DMS53 treated with DMSO at 0.1 percent for 48 hours (cell line): ENCODE data around the gene MED17.

Source experiments
- DNase-seq: peaks from one replicate; lab custom pipeline; 2025; ENCODE audit not compliant: unreplicated experiment; lab: John Stamatoyannopoulos, UW

MED17 gene, protein sequence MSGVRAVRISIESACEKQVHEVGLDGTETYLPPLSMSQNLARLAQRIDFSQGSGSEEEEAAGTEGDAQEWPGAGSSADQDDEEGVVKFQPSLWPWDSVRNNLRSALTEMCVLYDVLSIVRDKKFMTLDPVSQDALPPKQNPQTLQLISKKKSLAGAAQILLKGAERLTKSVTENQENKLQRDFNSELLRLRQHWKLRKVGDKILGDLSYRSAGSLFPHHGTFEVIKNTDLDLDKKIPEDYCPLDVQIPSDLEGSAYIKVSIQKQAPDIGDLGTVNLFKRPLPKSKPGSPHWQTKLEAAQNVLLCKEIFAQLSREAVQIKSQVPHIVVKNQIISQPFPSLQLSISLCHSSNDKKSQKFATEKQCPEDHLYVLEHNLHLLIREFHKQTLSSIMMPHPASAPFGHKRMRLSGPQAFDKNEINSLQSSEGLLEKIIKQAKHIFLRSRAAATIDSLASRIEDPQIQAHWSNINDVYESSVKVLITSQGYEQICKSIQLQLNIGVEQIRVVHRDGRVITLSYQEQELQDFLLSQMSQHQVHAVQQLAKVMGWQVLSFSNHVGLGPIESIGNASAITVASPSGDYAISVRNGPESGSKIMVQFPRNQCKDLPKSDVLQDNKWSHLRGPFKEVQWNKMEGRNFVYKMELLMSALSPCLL

DNA sequence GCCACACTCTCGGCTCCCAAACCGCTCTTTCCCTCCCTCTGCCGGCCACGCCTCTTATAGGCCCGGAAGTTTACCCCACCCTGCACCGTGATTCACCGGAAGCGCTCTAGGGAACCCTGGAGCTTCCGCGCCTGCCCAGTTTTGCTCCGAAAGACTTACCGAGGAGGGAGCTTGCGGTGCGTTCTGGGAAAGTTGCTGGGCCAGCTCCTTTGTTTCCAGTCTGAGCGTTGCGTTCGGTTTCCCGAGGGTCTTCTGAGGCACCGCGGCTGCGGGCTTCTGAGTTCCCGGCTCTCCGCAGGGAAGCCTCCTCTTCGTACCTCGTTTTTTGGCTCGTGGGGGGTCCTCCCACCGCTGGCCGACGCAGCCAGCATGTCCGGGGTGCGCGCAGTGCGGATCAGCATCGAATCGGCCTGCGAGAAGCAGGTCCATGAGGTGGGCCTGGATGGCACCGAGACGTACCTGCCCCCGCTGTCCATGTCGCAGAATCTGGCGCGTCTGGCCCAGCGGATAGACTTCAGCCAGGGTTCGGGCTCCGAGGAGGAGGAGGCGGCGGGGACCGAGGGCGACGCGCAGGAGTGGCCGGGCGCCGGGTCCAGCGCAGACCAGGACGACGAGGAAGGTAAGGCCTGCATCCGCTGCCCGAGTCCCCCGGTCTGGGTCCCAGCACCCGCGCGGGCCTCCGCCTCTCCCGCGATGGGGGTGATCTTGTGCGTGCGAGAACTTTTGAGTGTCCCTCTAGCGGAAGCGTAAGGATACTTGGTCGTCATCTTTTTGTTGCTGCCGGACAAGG is at the start of gene MED17:
Gene MED17, plus strand, starts transcription at position 138 of the 790 bp plus-strand sequence. Its CDS starts 232 bp downstream, at position 370.
- DNase-seq = peak; percentile 94

GRCh38 chr11:93734427-93735222 is 49.5 kb upstream of the MED17 start:
- no peak for DNase-seq

DNA sequence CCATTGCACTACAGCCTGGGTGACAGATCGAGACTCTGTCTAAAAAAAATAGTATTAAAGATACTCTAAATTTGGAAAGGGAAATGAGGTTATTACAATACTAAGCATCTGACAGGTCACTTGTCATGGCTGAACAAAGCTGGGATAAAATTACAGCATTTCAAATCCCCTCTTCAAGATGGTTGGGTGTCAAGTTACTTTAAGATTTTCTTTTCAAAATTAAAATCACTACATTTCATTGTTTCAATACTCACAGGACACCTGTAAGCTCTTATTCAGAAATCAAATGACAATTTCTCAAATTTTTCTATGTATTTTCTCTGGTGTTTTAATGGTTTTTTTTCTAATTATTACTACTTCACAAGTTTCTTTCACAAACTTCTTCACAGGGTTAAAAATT is 48.5 kb upstream of the MED17 start:
- DNase-seq = no peak

DNA sequence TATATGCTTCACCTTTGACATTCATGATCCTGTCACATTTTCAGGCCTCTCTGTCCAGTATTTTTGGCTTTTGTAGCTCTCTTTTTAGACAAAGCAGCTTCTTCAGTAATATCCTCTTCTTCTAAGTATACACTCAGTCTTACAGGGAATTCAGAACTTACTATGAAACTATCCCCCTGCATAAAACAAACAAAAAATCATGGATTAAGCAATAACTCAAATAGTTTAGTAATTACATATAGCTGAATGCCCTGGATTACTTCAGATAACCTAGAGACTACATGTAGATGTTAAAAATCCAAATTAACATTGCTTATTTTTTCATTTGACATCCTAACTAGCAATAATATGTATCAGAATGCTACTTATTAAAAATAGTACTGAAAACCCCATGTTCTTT is 48.0 kb upstream of the MED17 start:
- DNase-seq = no peak

GRCh38 chr11:93737904-93738612 is 46.0 kb upstream of the MED17 start:
- DNase-seq = peak; percentile 44

- peak; percentile 51 for DNase-seq
Measured at GRCh38 chr11:93738647-93739081, 45.4 kb upstream of the MED17 start.

GRCh38 chr11:93740031-93740729 is 43.9 kb upstream of the MED17 start:
- peak; percentile 56 for DNase-seq

DNA sequence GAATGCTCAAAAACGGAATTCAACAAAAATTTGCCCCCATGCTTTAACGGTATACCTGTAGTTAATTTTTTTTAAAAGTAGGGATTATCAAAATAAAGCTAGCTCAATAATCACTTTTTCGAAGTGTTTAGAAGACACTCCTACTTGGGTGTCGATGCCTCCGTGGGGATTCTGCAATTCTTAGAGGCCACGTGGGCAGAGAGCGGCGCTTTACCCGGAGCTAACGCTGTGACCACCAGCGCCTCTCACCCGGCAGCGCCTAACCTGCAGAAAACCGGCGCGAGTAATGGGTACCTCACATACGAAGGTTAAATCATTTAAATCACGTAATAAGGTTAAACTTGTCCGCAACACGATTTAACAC is 43.4 kb upstream of the MED17 start:
- peak; percentile 66 for DNase-seq

DNA sequence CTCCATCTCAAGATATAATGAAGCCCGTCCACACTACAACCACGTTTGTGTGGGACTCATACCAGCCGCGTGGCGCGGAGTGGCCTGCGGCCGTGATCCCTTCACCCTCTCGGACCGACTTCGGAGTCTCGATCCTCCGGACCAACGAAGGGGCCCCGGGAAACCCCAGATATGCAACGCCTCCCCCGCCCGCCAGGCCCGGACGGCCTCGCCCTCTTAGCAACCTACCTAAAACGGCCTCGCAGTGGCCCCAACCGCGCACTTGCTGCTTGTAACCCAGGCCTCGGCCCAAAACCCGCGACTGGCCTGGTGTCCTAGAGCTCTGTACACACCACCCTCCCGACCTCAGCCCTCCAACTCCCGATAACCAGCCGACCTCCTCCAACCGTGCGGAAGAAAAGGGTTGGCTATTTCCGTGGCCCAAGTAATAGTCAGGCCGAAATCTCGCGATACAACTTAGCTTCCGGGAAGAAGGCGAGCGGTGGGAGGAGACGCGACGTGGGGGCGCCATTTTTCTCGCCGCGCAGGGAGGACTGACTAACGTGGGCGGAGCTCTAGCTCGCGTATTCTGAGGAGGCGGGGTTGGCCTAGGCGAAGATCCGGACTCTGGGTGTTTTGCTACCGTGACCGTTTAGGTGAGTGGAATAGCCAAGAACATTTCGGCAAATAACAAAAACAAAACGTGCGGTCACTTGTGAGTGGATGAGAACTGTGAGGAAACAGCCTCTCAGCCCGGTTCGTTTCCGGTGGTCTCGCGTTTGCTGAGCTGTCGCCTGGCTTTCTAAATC is 42.8 kb upstream of the MED17 start, which contains the start of the genes C11orf54 and TAF1D:
Gene C11orf54, plus strand, starts transcription at position 579 of the 788 bp plus-strand sequence. CDS start 5,722 bp downstream, outside the sequence.
Gene TAF1D, minus strand, starts transcription at position 402 of the 788 bp plus-strand sequence. CDS start 2,191 bp downstream, outside the sequence.
- DNase-seq = peak; percentile 99

GRCh38 chr11:93741882-93742226 is 42.2 kb upstream of the MED17 start:
- peak; percentile 83 for DNase-seq

- DNase-seq = no peak
Measured at GRCh38 chr11:93743291-93743690, 40.8 kb upstream of the MED17 start.

DNA sequence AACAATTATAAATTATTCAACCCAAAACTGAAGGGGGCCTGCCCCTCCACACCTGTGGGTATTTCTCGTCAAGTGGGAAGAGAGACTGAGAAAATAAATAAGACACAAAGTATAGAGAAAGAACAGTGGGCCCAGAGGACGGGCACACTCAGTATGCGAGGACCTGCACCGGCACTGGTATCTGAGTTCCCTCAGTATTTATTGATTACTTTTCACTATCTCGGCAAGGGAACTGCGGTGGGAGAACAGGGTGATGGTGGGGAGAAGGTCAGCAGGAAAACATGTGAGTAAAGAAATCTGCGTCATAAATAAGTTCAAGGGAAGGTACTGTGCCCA is 39.4 kb upstream of the MED17 start:
- no peak for DNase-seq

GRCh38 chr11:93745005-93745755 is 38.9 kb upstream of the MED17 start:
- peak; percentile 56 for DNase-seq

GRCh38 chr11:93746101-93746500 is 38.0 kb upstream of the MED17 start:
- DNase-seq = no peak

DNA sequence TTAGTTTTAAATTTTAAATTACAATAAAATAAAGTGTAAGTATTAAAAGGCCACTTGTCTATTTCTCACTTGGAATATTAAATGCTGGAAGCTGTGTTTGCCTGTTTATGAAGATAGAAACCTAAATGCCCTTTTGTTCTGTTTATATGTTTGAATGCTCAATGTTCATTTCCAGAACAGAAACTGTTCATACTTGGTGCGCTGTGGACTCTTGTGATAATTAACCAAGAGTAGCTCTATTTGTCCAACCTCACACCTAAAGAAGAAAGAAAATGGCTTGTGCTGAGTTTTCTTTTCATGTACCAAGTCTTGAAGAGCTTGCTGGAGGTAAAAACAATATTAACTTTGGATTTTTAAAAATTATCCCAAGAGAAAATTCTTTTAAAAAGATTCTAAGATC is 37.0 kb upstream of the MED17 start:
- no peak for DNase-seq

- no peak for DNase-seq
Measured at GRCh38 chr11:93751001-93751400, 33.1 kb upstream of the MED17 start.

DNA sequence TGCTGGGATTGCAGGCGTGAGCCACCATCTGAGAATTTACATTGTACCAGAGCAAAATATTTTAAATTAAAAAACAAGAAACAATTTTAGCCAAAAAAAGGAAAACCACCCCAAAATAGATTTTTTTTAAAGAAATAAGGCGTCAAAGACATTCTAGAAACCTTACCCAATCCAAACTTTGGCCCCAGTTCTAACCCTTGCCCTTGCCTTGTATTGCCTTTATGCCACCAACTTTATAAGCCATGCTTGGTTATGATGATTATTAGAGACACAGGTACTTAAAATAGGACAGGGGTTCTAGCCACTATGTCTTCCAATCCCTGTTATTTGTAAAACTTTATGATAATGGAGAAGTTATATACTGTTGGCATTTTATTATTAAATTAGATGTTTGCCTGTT is 30.8 kb upstream of the MED17 start:
- no peak for DNase-seq

- DNase-seq = no peak
Measured at GRCh38 chr11:93756748-93757147, 27.3 kb upstream of the MED17 start.
